GM18519 (cell line): ENCODE results near the gene PCGF3.
"Not testable (repeated sequence)": the region's sequence is repeated elsewhere in the genome, so short reads cannot be mapped to it uniquely, and the experiment has no call there.

Experiments
- ATAC-seq: cut with Tn5 transposase; IDR thresholded peaks from one replicate; pipeline ENCODE4 v1.9.1; 2021; ENCODE audit warnings: mild to moderate bottlenecking, moderate library complexity; ENCODE audit not compliant: unreplicated experiment, low FRiP score

PCGF3 gene

GRCh38 chr4:680928-681645, 24.5 kb upstream of the PCGF3 start:
- no peak for ATAC-seq

DNA sequence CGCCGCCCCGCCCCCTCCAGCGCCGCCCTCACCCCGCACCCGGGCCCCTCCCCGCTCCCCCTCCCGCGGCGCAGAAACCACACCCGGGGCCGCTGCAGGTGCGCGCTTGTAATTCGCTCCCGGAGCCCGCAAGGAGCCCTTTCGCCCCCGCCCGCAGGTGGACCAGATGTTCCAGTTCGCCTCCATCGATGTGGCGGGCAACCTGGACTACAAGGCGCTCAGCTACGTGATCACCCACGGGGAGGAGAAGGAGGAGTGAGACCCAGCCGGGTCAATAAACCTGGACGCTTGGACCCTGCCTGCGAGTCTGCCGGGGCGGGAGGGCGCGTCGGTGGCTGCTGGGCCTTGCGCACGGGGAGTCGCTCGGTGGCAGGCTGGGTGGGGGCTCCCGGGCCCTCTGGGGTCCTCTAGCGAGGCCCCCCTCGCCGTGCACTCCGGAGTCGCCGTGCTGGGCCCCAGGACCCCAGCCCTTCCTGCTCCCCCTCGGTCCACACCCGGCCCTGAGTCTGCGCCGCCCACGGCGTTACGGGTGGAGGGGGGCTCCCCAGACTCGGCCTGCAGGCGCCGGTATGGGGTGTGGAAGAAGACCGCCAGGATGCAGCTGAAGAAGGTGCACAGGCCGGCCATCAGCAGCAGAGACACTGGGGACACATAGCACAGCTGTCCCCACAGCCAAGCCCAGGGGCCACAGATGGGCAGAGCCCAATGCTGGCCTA, 23.7 kb upstream of the PCGF3 start:
- no peak for ATAC-seq

DNA sequence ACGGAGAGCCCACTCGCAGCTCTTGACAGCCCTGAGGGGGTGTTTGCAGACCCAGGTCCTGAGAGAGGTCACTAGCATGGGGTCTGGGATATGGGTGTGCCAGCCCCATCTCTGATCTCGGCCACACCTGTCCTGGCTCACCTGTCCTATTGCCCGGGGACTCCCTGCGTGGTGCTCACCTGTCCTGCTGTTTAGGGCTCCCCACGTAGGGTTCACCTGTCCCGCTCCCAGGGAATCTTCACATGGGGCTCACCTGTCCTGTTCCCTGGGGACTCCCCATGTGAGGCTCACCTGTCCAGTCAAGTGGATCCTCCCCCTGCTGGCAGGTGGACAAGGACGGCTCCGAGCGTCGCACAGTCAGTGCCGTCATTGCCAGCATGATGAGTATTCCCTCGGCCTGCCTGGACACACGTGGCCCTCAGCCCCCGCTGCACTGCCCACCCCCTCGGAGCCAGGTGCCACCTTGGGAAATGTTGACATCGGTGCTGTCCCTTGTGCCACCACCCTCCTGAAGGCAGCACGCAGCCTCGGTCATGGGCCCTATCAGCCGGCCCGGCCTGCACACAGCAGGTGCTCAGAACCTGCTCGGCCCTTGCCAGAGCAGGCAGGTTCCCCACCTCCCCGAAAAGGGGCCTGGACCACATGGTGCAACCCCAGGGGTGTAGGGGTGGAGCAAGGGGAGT, 23.0 kb upstream of the PCGF3 start:
- no peak for ATAC-seq

- ATAC-seq, result no peak
Observed at GRCh38 chr4:683247-683897, 22.3 kb upstream of the PCGF3 start.

DNA sequence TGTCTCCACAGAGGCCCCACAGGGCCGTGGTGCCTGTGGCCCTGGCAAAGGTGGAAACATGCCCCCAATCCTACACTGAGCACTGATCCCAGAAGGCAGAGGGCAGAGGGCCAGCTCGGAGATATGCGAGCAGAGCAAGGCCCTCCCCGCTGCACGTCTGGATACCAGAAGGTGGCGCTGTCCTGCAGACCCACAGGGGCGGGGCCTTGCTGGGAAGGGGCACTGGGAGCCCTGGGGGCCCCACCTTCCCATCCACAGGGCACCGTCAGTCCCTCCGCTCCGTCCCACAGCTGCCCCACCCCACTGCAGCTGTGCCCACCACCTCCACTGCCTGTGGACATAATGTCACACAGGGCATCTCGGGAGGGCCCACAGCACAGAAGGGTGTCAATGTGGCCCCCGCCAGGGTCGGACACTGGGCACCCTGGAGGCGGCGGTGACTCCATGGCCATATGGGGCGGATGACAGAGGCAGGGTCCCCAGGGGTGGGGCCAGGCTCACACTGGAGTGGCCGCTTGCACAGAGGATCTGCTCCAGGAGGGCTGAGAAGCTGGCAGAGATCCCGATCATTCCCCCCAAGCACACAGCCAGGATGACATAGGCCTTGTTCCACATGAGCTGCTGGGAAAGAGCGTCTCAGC, 21.5 kb upstream of the PCGF3 start:
- ATAC-seq, result no peak

- no peak for ATAC-seq
Observed at GRCh38 chr4:684623-685327, 20.9 kb upstream of the PCGF3 start.

GRCh38 chr4:685679-686412, 19.8 kb upstream of the PCGF3 start:
- ATAC-seq, result no peak

- ATAC-seq, result no peak
Observed at GRCh38 chr4:686413-687040, 19.1 kb upstream of the PCGF3 start.

GRCh38 chr4:687048-687970, 18.3 kb upstream of the PCGF3 start:
- no peak for ATAC-seq

GRCh38 chr4:687971-688853, 17.4 kb upstream of the PCGF3 start:
- ATAC-seq, result no peak

- ATAC-seq, result no peak
Observed at GRCh38 chr4:688854-689681, 16.6 kb upstream of the PCGF3 start, which contains the start of gene SLC49A3. SLC49A3 (minus strand) TSS chr4:689151; CDS start chr4:689127, 24 bp downstream.

DNA sequence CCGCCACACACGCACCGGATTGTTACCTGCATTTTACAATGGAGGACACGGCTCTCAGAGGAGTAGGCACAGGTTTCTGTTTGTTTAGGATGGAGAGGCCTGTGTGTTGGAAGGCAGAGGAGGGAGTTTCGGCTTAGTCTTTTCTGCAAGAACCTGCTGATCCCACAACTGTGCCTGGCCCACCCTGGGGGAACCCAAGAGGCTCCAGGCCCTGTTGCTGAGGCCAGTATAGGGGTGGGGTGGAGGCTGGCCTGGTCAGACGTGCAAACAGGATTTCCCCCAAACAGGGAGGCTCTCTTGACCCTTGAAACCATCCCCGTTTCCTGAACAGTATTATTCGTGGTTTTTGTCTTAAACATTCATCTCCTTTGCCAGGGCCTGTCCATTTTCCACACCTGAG, 15.9 kb upstream of the PCGF3 start:
- ATAC-seq, result no peak

DNA sequence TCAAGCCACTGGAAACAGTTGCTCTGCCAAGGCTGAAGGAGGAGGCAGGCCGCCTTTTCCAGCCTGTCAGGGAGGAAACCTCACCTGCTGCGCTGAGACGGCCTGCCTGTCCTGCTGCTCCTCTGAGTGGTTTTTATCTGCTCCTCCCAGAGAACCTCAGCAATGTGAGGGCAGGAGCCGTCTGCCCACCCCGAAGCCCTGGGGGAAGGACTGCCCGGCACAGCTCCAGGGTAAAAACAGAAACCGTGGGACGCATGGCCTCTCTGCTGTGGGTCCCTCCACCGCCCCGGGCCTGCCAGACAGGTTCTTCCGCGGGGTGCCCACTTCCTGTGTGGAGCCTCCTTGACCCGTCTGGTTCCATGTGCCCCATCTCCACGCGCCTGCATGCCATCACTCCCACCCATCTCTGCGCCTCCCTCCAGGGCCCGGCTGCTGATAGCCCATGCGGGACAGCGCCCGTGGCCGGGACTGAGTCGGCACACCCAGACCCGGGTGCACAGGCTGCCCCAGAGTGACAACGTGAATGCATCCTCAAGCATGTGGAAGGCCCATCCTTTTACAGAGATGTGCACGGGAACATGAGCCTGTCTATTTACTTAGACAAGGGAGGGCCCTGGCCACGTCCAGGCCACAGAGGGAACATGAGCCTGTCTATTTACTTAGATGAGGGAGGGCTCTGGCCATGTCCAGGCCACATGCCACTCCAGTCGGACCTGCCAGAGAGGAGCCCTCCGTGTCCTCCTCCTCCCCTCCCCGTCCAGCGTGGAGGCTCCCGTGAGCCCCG, 12.7 kb upstream of the PCGF3 start:
- no peak for ATAC-seq

DNA sequence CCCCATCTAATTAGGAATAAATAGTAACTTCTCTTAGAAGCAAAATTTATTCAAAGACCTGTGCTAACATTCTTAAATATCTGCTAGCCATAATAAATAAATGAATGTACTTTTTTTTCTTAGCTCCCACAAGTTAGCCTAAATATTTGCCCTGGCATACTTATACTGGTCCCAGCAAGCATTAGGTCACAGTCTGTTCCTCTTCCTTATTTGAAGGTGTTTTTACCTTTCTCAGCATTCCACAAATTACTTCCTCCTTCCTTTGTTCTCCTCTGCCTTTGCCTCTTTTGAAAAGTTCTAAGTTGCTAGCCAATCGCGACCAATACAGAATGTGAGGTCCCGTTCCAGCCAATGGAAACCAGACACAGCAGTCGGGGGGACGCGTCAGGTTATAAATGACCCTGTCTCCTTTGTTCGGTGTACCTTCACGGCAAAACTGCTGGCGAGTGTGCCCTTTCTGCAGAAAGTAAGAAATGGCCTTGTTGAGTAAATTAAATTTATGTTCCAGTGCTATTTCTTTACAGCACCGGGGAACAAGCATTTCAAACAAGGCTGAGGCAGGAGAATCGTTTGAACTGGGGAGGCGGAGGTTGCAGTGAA, 11.2 kb upstream of the PCGF3 start:
- not testable (repeated sequence) for ATAC-seq
